DMS53 (cell line): ENCODE data around the gene MAPK10.

Experiments
- DNase-seq: peaks from one replicate; lab custom pipeline; 2025; lab: John Stamatoyannopoulos, UW

Gene MAPK10

GRCh38 chr4:86184216-86184900 is 175.5 kb downstream of the MAPK10 start:
- DNase-seq = no peak

- no peak for DNase-seq
Measured at GRCh38 chr4:86181585-86181984, 178.3 kb downstream of the MAPK10 start.

- no peak for DNase-seq
Measured at GRCh38 chr4:86178211-86178610, 181.6 kb downstream of the MAPK10 start.

GRCh38 chr4:86174506-86174905 is 185.3 kb downstream of the MAPK10 start:
- DNase-seq = no peak

- DNase-seq = peak; percentile 1
Measured at GRCh38 chr4:86168335-86168734, 191.5 kb downstream of the MAPK10 start.

- no peak for DNase-seq
Measured at GRCh38 chr4:86160426-86160825, 199.4 kb downstream of the MAPK10 start.

- no peak for DNase-seq
Measured at GRCh38 chr4:86159216-86159615, 200.6 kb downstream of the MAPK10 start.

GRCh38 chr4:86156531-86156930 is 203.3 kb downstream of the MAPK10 start:
- DNase-seq = no peak

GRCh38 chr4:86155766-86156165 is 204.1 kb downstream of the MAPK10 start:
- peak; percentile 21 for DNase-seq

- DNase-seq = no peak
Measured at GRCh38 chr4:86152454-86152853, 207.4 kb downstream of the MAPK10 start.

GRCh38 chr4:86151196-86151595 is 208.7 kb downstream of the MAPK10 start:
- DNase-seq = no peak

- DNase-seq = no peak
Measured at GRCh38 chr4:86141161-86141560, 218.7 kb downstream of the MAPK10 start.

- DNase-seq = no peak
Measured at GRCh38 chr4:86132468-86132867, 227.4 kb downstream of the MAPK10 start.

- DNase-seq = no peak
Measured at GRCh38 chr4:86131456-86131855, 228.4 kb downstream of the MAPK10 start.

GRCh38 chr4:86130160-86130933 is 229.5 kb downstream of the MAPK10 start:
- no peak for DNase-seq

- no peak for DNase-seq
Measured at GRCh38 chr4:86129546-86129945, 230.3 kb downstream of the MAPK10 start.

- no peak for DNase-seq
Measured at GRCh38 chr4:86122404-86122803, 237.4 kb downstream of the MAPK10 start.

- no peak for DNase-seq
Measured at GRCh38 chr4:86118711-86119110, 241.1 kb downstream of the MAPK10 start.

- peak; percentile 2 for DNase-seq
Measured at GRCh38 chr4:86117705-86118302, 242.0 kb downstream of the MAPK10 start.

GRCh38 chr4:86114563-86114962 is 245.3 kb downstream of the MAPK10 start:
- no peak for DNase-seq

- DNase-seq = peak; percentile 1
Measured at GRCh38 chr4:86108834-86109233, 251.0 kb downstream of the MAPK10 start.

- no peak for DNase-seq
Measured at GRCh38 chr4:86108137-86108536, 251.7 kb downstream of the MAPK10 start.

- DNase-seq = no peak
Measured at GRCh38 chr4:86107112-86107511, 252.7 kb downstream of the MAPK10 start.
